ENCODE measurements around the gene LRP3.

LRP3 gene

GRCh38 chr19:33251526-33252090 is 57.5 kb downstream of the LRP3 start:
- no peak for TF ChIP-seq ZNF274 (IDR thresholded peaks at IDR 0.05; ENCODE audit: low read depth, low read length)

GRCh38 chr19:33252418-33252962 is 58.4 kb downstream of the LRP3 start:
- H3K4me3 ChIP-seq (ENCODE audit: low read length): no peak overlapping the region
- TF ChIP-seq ZNF274 (IDR thresholded peaks at IDR 0.05; ENCODE audit: low read depth, low read length): no peak

More at GRCh38 chr19:33251526-33252090, 57.5 kb downstream of the LRP3 start:
- no peak overlapping the region for H3K4me3 ChIP-seq (ENCODE audit: low read length)

GRCh38 chr19:33252971-33253370 is 58.8 kb downstream of the LRP3 start:
- no peak for TF ChIP-seq ZNF274 (IDR thresholded peaks at IDR 0.05; ENCODE audit: low read depth, low read length)
- H3K4me3 ChIP-seq (ENCODE audit: low read length): no peak overlapping the region

- TF ChIP-seq ZNF274 (IDR thresholded peaks at IDR 0.05; ENCODE audit: low read depth, low read length): no peak
- H3K4me3 ChIP-seq (ENCODE audit: low read length): no peak overlapping the region
Observed at GRCh38 chr19:33254245-33254824, 60.2 kb downstream of the LRP3 start.

- no peak overlapping the region for H3K4me3 ChIP-seq (ENCODE audit: low read length)
- no peak for TF ChIP-seq ZNF274 (IDR thresholded peaks at IDR 0.05; ENCODE audit: low read depth, low read length)
Observed at GRCh38 chr19:33255781-33256180, 61.7 kb downstream of the LRP3 start.

- no peak overlapping the region for H3K4me3 ChIP-seq (ENCODE audit: low read length)
- TF ChIP-seq ZNF274 (IDR thresholded peaks at IDR 0.05; ENCODE audit: low read depth, low read length): no peak
Observed at GRCh38 chr19:33256261-33256660, 62.1 kb downstream of the LRP3 start.

- TF ChIP-seq ZNF274 (IDR thresholded peaks at IDR 0.05; ENCODE audit: low read depth, low read length): no peak
- H3K4me3 ChIP-seq (ENCODE audit: low read length): no peak overlapping the region
Observed at GRCh38 chr19:33257828-33258227, 63.7 kb downstream of the LRP3 start.
